Measurements from ENCODE around the gene SLC19A2. TPM values are rescaled to one million over a fixed set of nuclear protein-coding genes. Genes with fewer than 3 reads are reported as not detected.

Gene SLC19A2
- total RNA-seq, 4 donors from 2014 or later, result 7.2 to 14.9 (median 10.9) TPM

- Histone ChIP-seq H3K27ac (no peak overlapping the region), H3K4me1 (no peaks in the 10 kb centered on the region)
- DNase-seq, result no peak
These were observed 7.6 kb downstream of the SLC19A2 start for GRCh38 chr1:169478094-169478672.

DNA sequence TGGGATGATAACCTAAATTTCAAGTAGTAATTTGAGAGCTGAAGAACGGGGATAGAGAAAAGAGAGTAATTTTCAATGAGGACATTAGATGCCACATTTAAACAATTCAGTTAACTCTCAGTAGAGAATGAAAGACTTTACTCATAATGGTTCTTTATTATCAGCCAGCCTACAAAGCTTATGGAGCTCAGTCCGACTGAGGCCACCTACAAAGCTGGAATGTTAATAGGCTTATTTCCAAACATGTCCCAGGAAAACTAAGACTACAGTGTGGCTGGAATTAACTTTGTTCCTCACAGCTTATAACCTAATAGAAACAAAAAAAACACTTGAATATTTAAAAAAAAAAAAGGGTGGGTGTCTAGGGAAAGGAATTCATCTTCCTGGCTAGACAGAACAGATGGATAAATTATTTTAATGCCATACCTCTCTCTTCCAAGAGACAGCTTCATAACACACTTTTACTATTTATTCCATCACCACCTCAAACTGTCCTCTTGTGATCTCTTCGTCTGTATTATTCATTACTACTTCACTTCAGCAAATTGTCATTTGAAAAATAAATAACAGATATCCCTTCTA is 9.8 kb downstream of the SLC19A2 start:
- Histone ChIP-seq H3K36me3 (peaks cover 0 to 13% (median 0%) of the 10 kb centered on the region in 3 donors), H3K9me3 (no peaks in the 10 kb centered on the region), H3K4me1 (no peaks in the 10 kb centered on the region), H3K27ac (no peak overlapping the region), H3K27me3 (no peaks in the 10 kb centered on the region), H3K4me3 (no peak overlapping the region)
- TF ChIP-seq CTCF (IDR thresholded peaks at IDR 0.05) (no peak), POLR2A (IDR thresholded peaks at IDR 0.05) (no peak)
- no peak for DNase-seq

More at GRCh38 chr1:169478094-169478672, 7.6 kb downstream of the SLC19A2 start:
- Histone ChIP-seq H3K4me3 (no peak overlapping the region), H3K27me3 (no peaks in the 10 kb centered on the region), H3K36me3 (peaks cover 0 to 13% (median 0%) of the 10 kb centered on the region in 3 donors), H3K9me3 (no peaks in the 10 kb centered on the region)
- TF ChIP-seq POLR2A (IDR thresholded peaks at IDR 0.05) (no peak), CTCF (IDR thresholded peaks at IDR 0.05) (no peak)

DNA sequence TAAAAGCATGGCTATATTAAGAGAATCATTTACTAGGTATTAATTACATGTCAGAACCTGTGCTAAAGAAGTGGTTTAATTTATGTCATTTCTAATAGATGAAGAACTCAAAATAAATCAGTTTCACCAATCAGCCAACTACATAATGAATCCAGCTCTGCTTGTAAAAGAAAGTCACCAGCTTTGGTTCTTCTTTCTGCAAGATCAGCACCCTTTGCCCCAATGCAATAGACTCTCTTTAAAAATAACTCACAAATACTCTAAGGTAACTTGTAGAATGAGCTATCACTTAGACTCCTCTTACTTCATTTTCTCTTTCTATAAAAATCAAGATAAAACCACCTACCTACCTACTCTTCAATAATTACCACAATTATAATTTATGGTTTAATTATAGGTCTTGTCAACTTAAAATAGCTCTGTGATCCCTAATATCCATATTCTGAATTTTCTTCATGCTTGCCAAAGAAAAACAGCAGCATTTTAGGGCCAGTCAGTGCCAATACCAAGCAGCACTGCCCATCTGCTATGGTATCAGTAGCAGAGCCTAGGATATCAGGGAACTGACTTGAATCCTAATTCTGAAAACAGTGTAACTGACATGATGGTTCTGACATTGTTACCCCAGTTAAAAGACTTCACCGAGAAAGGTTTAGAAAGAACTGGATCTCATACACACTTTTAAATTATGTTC is 11.3 kb downstream of the SLC19A2 start:
- TF ChIP-seq POLR2A (IDR thresholded peaks at IDR 0.05) (no peak), CTCF (IDR thresholded peaks at IDR 0.05) (no peak)
- no peak for DNase-seq
- Histone ChIP-seq H3K4me1 (no peaks in the 10 kb centered on the region), H3K9me3 (no peaks in the 10 kb centered on the region), H3K27ac (no peak overlapping the region), H3K36me3 (peaks cover 0 to 13% (median 0%) of the 10 kb centered on the region in 3 donors), H3K27me3 (no peaks in the 10 kb centered on the region), H3K4me3 (no peak overlapping the region)

- H3K36me3 ChIP-seq, result peaks cover 0 to 13% (median 0%) of the 10 kb centered on the region in 3 donors
- no peak overlapping the region for H3K27ac ChIP-seq
- H3K9me3 ChIP-seq, result no peaks in the 10 kb centered on the region
- H3K27me3 ChIP-seq, result no peaks in the 10 kb centered on the region
- no peak for TF ChIP-seq POLR2A (IDR thresholded peaks at IDR 0.05)
- TF ChIP-seq CTCF (IDR thresholded peaks at IDR 0.05), result no peak
- DNase-seq, result no peak
- H3K4me1 ChIP-seq, result no peaks in the 10 kb centered on the region
- H3K4me3 ChIP-seq, result no peak overlapping the region
These were observed 12.4 kb downstream of the SLC19A2 start for GRCh38 chr1:169473347-169473746.

- no peak overlapping the region for H3K27ac ChIP-seq
- H3K4me1 ChIP-seq, result no peaks in the 10 kb centered on the region
- H3K36me3 ChIP-seq, result peaks cover 0 to 16% (median 0%) of the 10 kb centered on the region in 3 donors
- DNase-seq, result no peak
- no peak overlapping the region for H3K4me3 ChIP-seq
- H3K27me3 ChIP-seq, result no peaks in the 10 kb centered on the region
- no peak for TF ChIP-seq POLR2A (IDR thresholded peaks at IDR 0.05)
- TF ChIP-seq CTCF (IDR thresholded peaks at IDR 0.05), result no peak
- H3K9me3 ChIP-seq, result no peaks in the 10 kb centered on the region
These were observed 13.0 kb downstream of the SLC19A2 start for GRCh38 chr1:169472738-169473137.

Measured in Peyer's patch (tissue), 4 donors.